Measurements from ENCODE around the gene GTF2F1. TPM values are rescaled to one million over a fixed set of nuclear protein-coding genes. Genes with fewer than 3 reads are reported as not detected.
"Not testable (repeated sequence)": the region's sequence is repeated elsewhere in the genome, so short reads cannot be mapped to it uniquely, and the experiment has no call there.

The GTF2F1 gene
- 32.1 TPM for total RNA-seq

GRCh38 chr19:6393074-6393982, at the start of gene GTF2F1:
Gene GTF2F1, minus strand, starts transcription at chr19:6393164. Its CDS starts 169 bp downstream, at chr19:6392995.
- DNase-seq: peak; percentile 99

GRCh38 chr19:6442087-6442688, 49.2 kb upstream of the GTF2F1 start:
- DNase-seq: no peak

- DNase-seq: no peak
Measured at GRCh38 chr19:6440905-6441304, 47.9 kb upstream of the GTF2F1 start.

GRCh38 chr19:6439743-6440142, 46.8 kb upstream of the GTF2F1 start:
- no peak for DNase-seq

GRCh38 chr19:6433663-6434062, 40.7 kb upstream of the GTF2F1 start, which contains the start of gene SLC25A41:
Gene SLC25A41, minus strand, starts transcription at chr19:6433763. Its CDS starts 70 bp downstream, at chr19:6433693.
- DNase-seq: no peak

GRCh38 chr19:6433165-6433564, 40.2 kb upstream of the GTF2F1 start:
- no peak for DNase-seq

GRCh38 chr19:6431891-6432290, 38.9 kb upstream of the GTF2F1 start:
- DNase-seq: no peak

GRCh38 chr19:6429419-6430221, 36.7 kb upstream of the GTF2F1 start:
- no peak for DNase-seq

GRCh38 chr19:6428692-6429418, 35.9 kb upstream of the GTF2F1 start:
- not testable (repeated sequence) for DNase-seq

- DNase-seq: no peak
Measured at GRCh38 chr19:6427131-6427530, 34.2 kb upstream of the GTF2F1 start.

GRCh38 chr19:6425732-6426620, 33.0 kb upstream of the GTF2F1 start:
- DNase-seq: peak; percentile 14

- peak; percentile 100 for DNase-seq
Measured at GRCh38 chr19:6424939-6425731, 32.2 kb upstream of the GTF2F1 start.

GRCh38 chr19:6424195-6424938, 31.4 kb upstream of the GTF2F1 start, which contains the start of gene KHSRP:
Gene KHSRP, minus strand, starts transcription at chr19:6424811. Its CDS starts 110 bp downstream, at chr19:6424701.
- peak; percentile 36 for DNase-seq

- peak; percentile 63 for DNase-seq
Measured at GRCh38 chr19:6423499-6424194, 30.7 kb upstream of the GTF2F1 start.

GRCh38 chr19:6421075-6422014, 28.4 kb upstream of the GTF2F1 start:
- DNase-seq: no peak

- DNase-seq: no peak
Measured at GRCh38 chr19:6418562-6418932, 25.6 kb upstream of the GTF2F1 start.

Measured in tongue (tissue), 2 donors.